Skeletal muscle tissue (tissue), 4 donors: ENCODE measurements around the gene WDR54. TPM values are rescaled to one million over a fixed set of nuclear protein-coding genes. Genes with fewer than 3 reads are reported as not detected.
"Not testable (repeated sequence)": the region's sequence is repeated elsewhere in the genome, so short reads cannot be mapped to it uniquely, and the experiment has no call there.

Source experiments
- H3K27ac ChIP-seq: one replicate; pipeline ENCODE4 v1.7.0; 2013; ENCODE audit warnings: mild to moderate bottlenecking, low read depth, low read length, inconsistent platforms
- H3K27me3 ChIP-seq, 3 donors: one replicate each; pipeline ENCODE4 v1.7.0; 2013; ENCODE audit warnings: low read length in 3 of 3; ENCODE audit not compliant: control insufficient read depth in 3 of 3, insufficient read depth in 3 of 3
- H3K36me3 ChIP-seq, 3 donors: one replicate each; pipeline ENCODE4 v1.7.0; 2013; ENCODE audit warnings: low read length in 3 of 3; ENCODE audit not compliant: control insufficient read depth in 3 of 3, insufficient read depth in 3 of 3
- H3K4me1 ChIP-seq, 3 donors: one replicate each; pipeline ENCODE4 v1.7.0; 2013; ENCODE audit warnings: low read length in 3 of 3, mild to moderate bottlenecking in 3 of 3; ENCODE audit not compliant: control insufficient read depth in 3 of 3, insufficient read depth in 3 of 3
- H3K4me3 ChIP-seq, 3 donors: one replicate each; pipeline ENCODE4 v1.7.0; 2013; ENCODE audit warnings: low read length in 3 of 3
- H3K9ac ChIP-seq, 3 donors: one replicate each; pipeline ENCODE4 v1.7.0; 2013; ENCODE audit warnings: low read length in 3 of 3, mild to moderate bottlenecking in 3 of 3, moderate library complexity in 2 of 3, low read depth in 1 of 3
- H3K9me3 ChIP-seq, 3 donors: one replicate each; pipeline ENCODE4 v1.7.0; 2013; ENCODE audit warnings: low read length in 3 of 3; ENCODE audit not compliant: control insufficient read depth in 3 of 3
- total RNA-seq: library from RNA; depleted of rRNA; stranded (reverse); fragments of >200 nt; gene quantifications from one replicate; pipeline ENCODE4 v1.2.3, GENCODE V29; 2014
- donor health status: Osteomylitis.

WDR54 gene
- total RNA-seq, 1 donor from 2014 or later, result 5.7 TPM

GRCh38 chr2:74461187-74462053 lies 39.9 kb downstream of the WDR54 start:
- Histone ChIP-seq H3K4me1 (peaks cover 25 to 42% (median 30%) of the 10 kb centered on the region in 3 donors), H3K4me3 (no peak overlapping the region), H3K27me3 (no peaks in the 10 kb centered on the region), H3K36me3 (peaks cover 20 to 23% (median 22%) of the 10 kb centered on the region in 3 donors), H3K9me3 (no peaks in the 10 kb centered on the region), H3K9ac (no peak overlapping the region), H3K27ac (no peak overlapping the region)

- no peak overlapping the region for H3K27ac ChIP-seq
- H3K9ac ChIP-seq, result no peak overlapping the region
- no peaks in the 10 kb centered on the region for H3K27me3 ChIP-seq
- peaks cover 17 to 22% (median 22%) of the 10 kb centered on the region in 3 donors for H3K36me3 ChIP-seq
- H3K4me3 ChIP-seq, result no peak overlapping the region
- no peaks in the 10 kb centered on the region for H3K9me3 ChIP-seq
- H3K4me1 ChIP-seq, result peaks cover 18 to 34% (median 22%) of the 10 kb centered on the region in 3 donors
These were observed 40.7 kb downstream of the WDR54 start for GRCh38 chr2:74462054-74462785.

DNA sequence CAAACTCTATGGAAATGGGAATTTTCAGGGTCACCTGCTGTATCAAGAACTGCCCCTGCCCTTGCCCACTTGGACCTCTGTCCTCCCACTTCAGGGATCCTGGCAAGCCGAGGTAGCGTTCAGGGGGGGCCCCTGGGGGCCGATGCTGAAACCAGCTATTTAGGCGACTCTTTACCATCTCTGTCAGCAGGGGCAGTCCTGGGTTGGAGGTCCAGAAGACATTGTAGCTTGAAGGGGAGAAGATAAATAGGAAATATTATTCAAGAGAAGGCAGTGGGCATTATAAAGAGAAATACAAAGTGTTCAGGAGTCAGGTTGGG lies 41.2 kb downstream of the WDR54 start:
- Histone ChIP-seq H3K27ac (no peak overlapping the region), H3K27me3 (no peaks in the 10 kb centered on the region), H3K4me3 (no peak overlapping the region), H3K36me3 (peaks cover 17 to 22% (median 22%) of the 10 kb centered on the region in 3 donors), H3K9me3 (no peaks in the 10 kb centered on the region), H3K4me1 (peaks cover 15 to 30% (median 22%) of the 10 kb centered on the region in 3 donors), H3K9ac (no peak overlapping the region)

- Histone ChIP-seq H3K36me3 (peaks cover 17 to 22% (median 22%) of the 10 kb centered on the region in 3 donors), H3K4me3 (peak overlapping the region; percentile 81 to 91 (median 87)), H3K27me3 (no peaks in the 10 kb centered on the region), H3K4me1 (peaks cover 10 to 19% (median 14%) of the 10 kb centered on the region in 3 donors), H3K27ac (peak overlapping the region; percentile 70), H3K9ac (peak overlapping the region; percentile 88 to 93 (median 91)), H3K9me3 (no peaks in the 10 kb centered on the region)
These were observed 42.9 kb downstream of the WDR54 start for GRCh38 chr2:74464406-74464805.

- peak overlapping the region in 1 of 3 donors; percentile 35 for H3K4me3 ChIP-seq
- not testable (repeated sequence) for H3K9ac ChIP-seq, H3K27ac ChIP-seq, H3K27me3 ChIP-seq, H3K9me3 ChIP-seq
- peaks cover 23 to 34% (median 31%) of the 10 kb centered on the region in 3 donors for H3K4me1 ChIP-seq
- peaks cover 11 to 19% (median 15%) of the 10 kb centered on the region in 3 donors for H3K36me3 ChIP-seq
These were observed 49.2 kb downstream of the WDR54 start for GRCh38 chr2:74470742-74471141.

DNA sequence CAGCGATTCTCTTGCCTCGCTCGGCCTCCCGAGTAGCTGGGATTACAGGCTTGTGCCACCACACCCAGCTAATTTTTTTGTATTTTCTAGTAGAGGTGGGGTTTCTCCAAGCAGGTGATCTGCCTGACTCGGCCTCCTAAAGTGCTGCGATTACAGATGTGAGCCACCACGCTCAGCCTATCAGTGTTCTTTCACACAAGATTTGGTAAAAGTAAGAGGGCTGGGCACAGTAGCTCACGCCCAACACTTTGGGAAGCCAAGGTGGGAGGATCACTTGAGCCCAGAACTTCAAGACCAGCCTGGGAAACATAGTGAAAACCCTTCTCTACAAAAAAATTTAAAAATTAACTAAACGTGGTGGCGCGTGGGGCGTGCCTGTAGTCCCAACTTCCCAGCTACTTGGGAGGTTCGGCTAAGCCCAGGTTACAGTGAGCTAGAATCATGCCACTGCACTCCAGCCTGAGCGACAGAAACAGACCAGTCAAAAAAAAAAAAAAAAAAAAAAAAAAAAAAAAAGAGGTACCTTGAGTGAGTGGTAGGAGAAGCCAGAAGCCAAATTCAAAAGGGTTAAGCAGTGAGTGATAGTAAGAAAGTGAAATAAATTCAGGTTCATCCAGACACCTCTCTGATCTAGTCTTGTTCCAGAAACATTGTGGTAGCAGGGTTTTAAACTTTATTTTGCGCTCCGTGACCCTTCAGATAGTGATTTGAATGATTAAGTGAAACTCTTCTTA lies 50.0 kb downstream of the WDR54 start:
- Histone ChIP-seq H3K9ac (peak overlapping the region; percentile 92 to 99 (median 99)), H3K4me1 (peaks cover 20 to 29% (median 26%) of the 10 kb centered on the region in 3 donors), H3K27ac (peak overlapping the region; percentile 85), H3K9me3 (no peaks in the 10 kb centered on the region), H3K36me3 (peaks cover 14 to 19% (median 16%) of the 10 kb centered on the region in 3 donors), H3K27me3 (no peaks in the 10 kb centered on the region), H3K4me3 (peak overlapping the region; percentile 89 to 100 (median 99))

DNA sequence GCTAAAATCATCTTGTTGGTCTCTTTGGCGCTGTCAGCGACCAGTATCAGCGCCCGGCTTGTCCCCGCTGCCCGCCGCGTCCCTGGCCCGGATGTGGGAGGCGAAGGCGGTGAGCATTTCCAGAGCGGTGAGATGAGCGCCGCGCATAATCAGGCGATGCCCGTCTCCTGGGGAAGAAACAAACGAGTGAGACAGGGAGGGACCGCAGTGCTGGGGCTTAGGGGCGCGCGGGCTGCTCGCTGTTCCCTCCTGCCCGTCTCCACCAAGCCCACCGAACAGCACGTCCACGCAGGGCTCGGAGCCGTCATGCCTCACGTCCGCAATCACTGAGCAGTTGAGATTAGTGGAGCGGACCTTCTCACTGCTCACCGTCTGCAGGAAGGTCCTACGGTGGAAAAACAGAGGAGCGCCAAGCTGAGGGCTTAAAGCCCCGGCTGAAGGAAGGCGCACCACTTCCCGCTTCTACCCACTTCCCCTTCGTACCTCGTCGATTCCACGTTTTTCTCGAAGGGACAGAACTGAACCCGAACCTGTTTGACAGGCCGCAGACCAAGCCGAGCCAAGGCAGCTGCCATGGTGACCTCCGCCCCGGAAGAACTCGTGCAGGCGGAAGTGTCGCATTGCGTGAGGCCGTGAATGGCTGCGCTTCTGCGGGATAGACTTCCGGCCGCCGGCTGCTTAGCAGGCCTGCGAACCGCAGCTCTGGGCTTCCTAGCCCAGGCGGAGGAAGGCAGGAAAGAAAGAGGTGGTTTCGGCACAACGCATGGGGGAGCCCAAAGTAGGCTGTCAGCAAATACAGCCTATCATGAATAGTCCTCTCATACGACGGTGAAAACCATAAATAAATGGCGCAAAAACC lies 50.8 kb downstream of the WDR54 start, which contains the start of gene MRPL53:
MRPL53 (minus strand) TSS at position 595 of the 859 bp plus-strand sequence; CDS start at position 575, 20 bp downstream.
- Histone ChIP-seq H3K4me1 (peaks cover 20 to 29% (median 26%) of the 10 kb centered on the region in 3 donors), H3K27me3 (no peaks in the 10 kb centered on the region), H3K4me3 (peak within 1 kb of the TSS; percentile 89 to 100 (median 99)), H3K36me3 (peaks cover 14 to 24% (median 23%) of the 10 kb centered on the region in 3 donors), H3K9me3 (no peaks in the 10 kb centered on the region), H3K27ac (peak within 1 kb of the TSS; percentile 85), H3K9ac (peak within 1 kb of the TSS; percentile 92 to 99 (median 99))

DNA sequence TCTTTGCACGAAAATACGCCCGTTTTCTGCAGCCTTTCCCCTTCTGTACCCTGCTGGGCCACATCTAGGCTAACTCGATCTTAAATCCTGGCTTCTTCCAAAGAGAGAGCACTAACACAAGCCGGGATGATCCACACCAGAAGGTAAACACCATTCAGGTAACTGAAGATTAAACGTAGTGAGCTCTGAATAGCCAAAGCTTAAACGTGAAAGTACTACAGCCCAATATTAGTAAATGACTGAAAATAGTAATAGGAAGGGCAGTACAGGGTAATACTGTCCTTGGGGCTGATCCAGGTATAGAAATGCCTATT lies 51.4 kb downstream of the WDR54 start:
- Histone ChIP-seq H3K27me3 (no peaks in the 10 kb centered on the region), H3K4me1 (peaks cover 20 to 29% (median 26%) of the 10 kb centered on the region in 3 donors), H3K36me3 (peaks cover 14 to 28% (median 27%) of the 10 kb centered on the region in 3 donors), H3K4me3 (peak overlapping the region; percentile 89 to 100 (median 99)), H3K9me3 (no peaks in the 10 kb centered on the region), H3K27ac (peak overlapping the region; percentile 85), H3K9ac (peak overlapping the region; percentile 92 to 99 (median 99))

DNA sequence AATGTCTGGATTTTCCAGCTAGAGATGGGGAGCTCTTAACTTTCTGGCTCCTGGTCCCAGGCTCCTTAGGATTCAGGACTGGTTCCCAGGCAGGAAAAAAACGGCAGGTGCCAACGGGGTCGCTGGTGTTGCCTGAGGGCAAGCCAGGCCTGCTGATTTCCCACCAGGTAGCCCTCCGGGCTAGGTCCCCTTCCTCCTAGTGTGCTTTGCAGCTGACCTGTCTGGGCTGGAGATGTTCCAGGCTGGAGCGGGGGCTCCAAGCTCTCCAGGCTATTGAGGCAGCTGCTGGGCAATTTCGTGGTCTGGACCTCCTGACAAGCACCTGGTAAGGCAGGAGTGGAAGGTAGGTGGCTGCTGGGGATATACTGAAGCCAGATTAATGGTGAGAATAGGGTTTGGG lies 53.0 kb downstream of the WDR54 start:
- no peaks in the 10 kb centered on the region for H3K9me3 ChIP-seq
- peaks cover 14 to 29% (median 27%) of the 10 kb centered on the region in 3 donors for H3K36me3 ChIP-seq
- no peak overlapping the region for H3K9ac ChIP-seq
- no peak overlapping the region for H3K4me3 ChIP-seq
- H3K4me1 ChIP-seq, result peaks cover 20 to 29% (median 26%) of the 10 kb centered on the region in 3 donors
- H3K27ac ChIP-seq, result no peak overlapping the region
- no peaks in the 10 kb centered on the region for H3K27me3 ChIP-seq
